ENCODE measurements around the gene MAZ.

MAZ gene

DNA sequence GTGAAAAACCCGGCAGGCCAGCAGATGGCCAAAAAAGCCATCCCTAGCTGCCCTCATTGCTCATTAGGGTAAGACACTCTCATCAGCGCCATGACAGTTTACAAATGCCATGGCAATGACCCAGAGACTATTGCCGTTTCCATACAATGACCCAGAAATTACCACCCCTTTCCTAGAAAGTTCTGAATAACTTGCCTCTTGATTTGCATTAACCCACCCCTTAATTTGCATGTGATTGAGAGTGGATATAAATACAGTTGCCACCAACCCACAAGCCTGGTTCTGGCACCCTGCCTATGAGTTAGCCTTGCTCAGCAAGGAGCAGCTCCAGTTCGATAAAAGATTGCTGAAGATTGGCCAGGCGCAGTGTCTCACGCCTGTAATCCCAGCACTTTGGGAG is 44.4 kb upstream of the MAZ start:
- H3K4me3 ChIP-seq (replicated peaks; ENCODE audit: low read depth, low read length): no peak overlapping the region
- TF ChIP-seq, protein P1, sequence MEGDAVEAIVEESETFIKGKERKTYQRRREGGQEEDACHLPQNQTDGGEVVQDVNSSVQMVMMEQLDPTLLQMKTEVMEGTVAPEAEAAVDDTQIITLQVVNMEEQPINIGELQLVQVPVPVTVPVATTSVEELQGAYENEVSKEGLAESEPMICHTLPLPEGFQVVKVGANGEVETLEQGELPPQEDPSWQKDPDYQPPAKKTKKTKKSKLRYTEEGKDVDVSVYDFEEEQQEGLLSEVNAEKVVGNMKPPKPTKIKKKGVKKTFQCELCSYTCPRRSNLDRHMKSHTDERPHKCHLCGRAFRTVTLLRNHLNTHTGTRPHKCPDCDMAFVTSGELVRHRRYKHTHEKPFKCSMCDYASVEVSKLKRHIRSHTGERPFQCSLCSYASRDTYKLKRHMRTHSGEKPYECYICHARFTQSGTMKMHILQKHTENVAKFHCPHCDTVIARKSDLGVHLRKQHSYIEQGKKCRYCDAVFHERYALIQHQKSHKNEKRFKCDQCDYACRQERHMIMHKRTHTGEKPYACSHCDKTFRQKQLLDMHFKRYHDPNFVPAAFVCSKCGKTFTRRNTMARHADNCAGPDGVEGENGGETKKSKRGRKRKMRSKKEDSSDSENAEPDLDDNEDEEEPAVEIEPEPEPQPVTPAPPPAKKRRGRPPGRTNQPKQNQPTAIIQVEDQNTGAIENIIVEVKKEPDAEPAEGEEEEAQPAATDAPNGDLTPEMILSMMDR (IDR thresholded peaks at IDR 0.05; ENCODE audit: insufficient read depth, low read length, poor library complexity, severe bottlenecking): no peak
- no peaks in the 10 kb centered on the region for H3K27me3 ChIP-seq (replicated peaks; ENCODE audit: control insufficient read depth, insufficient read depth, low read length)
- H3K36me3 ChIP-seq (ENCODE audit: control insufficient read depth, insufficient read depth, low read length): no peaks in the 10 kb centered on the region
- no peak for DNase-seq (ENCODE audit: extremely low read depth, insufficient read length)

- TF ChIP-seq, protein P1 (IDR thresholded peaks at IDR 0.05; ENCODE audit: insufficient read depth, low read length, poor library complexity, severe bottlenecking): no peak
- Histone ChIP-seq H3K27me3 (replicated peaks; ENCODE audit: control insufficient read depth, insufficient read depth, low read length) (no peaks in the 10 kb centered on the region), H3K4me3 (replicated peaks; ENCODE audit: low read depth, low read length) (no peak overlapping the region), H3K36me3 (ENCODE audit: control insufficient read depth, insufficient read depth, low read length) (no peaks in the 10 kb centered on the region)
- DNase-seq (ENCODE audit: extremely low read depth, insufficient read length): no peak
Observed at GRCh38 chr16:29763326-29763725, 43.0 kb upstream of the MAZ start.

DNA sequence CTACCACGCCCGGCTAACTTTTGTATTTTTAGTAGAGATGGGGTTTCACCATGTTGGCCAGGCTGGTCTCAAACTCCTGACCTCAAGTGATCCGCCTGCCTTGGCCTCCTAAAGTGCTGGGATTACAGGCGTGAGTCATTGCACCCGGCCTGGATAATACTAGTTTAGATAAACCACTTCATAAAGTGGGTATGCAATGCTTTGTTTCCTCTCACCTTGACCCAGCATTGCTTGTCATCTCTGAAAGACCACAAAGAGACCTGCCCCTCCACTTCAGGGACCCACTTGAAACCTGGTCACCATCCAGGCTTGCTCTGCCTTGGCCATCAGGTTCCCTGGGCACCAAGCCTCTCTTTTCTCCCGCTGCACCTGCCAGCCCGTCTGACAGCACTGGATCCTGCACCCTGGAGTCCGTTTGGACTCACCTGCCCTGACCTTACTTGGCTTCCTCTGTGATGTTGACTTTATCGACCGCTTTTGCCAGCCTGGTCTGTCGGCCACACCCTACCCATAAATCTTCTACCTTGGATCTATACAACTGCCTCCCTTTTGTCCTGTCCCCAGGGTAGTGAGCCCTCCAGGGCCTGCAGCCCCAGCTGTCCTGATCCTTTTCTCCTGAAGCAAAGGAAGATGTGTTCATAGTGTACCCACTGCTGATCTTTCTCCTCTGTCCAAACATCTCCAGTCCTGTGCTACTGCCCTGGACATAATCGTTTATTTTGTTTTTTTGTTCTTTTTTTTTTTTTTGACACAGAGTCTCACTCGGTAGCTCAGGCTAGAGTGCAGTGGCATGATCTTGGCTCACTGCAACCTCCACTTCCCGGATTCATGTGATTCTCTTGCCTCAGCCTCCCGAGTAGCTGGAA is 40.9 kb upstream of the MAZ start:
- no peak overlapping the region for H3K4me3 ChIP-seq (replicated peaks; ENCODE audit: low read depth, low read length)
- H3K27me3 ChIP-seq (replicated peaks; ENCODE audit: control insufficient read depth, insufficient read depth, low read length): no peaks in the 10 kb centered on the region
- DNase-seq (ENCODE audit: extremely low read depth, insufficient read length): no peak
- TF ChIP-seq, protein P1 (IDR thresholded peaks at IDR 0.05; ENCODE audit: insufficient read depth, low read length, poor library complexity, severe bottlenecking): no peak
- no peaks in the 10 kb centered on the region for H3K36me3 ChIP-seq (ENCODE audit: control insufficient read depth, insufficient read depth, low read length)

- TF ChIP-seq, protein P1 (IDR thresholded peaks at IDR 0.05; ENCODE audit: insufficient read depth, low read length, poor library complexity, severe bottlenecking): no peak
- H3K4me3 ChIP-seq (replicated peaks; ENCODE audit: low read depth, low read length): no peak overlapping the region
- no peaks in the 10 kb centered on the region for H3K36me3 ChIP-seq (ENCODE audit: control insufficient read depth, insufficient read depth, low read length)
- no peaks in the 10 kb centered on the region for H3K27me3 ChIP-seq (replicated peaks; ENCODE audit: control insufficient read depth, insufficient read depth, low read length)
- DNase-seq (ENCODE audit: extremely low read depth, insufficient read length): no peak
Observed at GRCh38 chr16:29766571-29766970, 39.8 kb upstream of the MAZ start.

- Histone ChIP-seq H3K36me3 (ENCODE audit: control insufficient read depth, insufficient read depth, low read length) (no peaks in the 10 kb centered on the region), H3K27me3 (replicated peaks; ENCODE audit: control insufficient read depth, insufficient read depth, low read length) (no peaks in the 10 kb centered on the region), H3K4me3 (replicated peaks; ENCODE audit: low read depth, low read length) (no peak overlapping the region)
- TF ChIP-seq, protein P1 (IDR thresholded peaks at IDR 0.05; ENCODE audit: insufficient read depth, low read length, poor library complexity, severe bottlenecking): no peak
- DNase-seq (ENCODE audit: extremely low read depth, insufficient read length): no peak
Observed at GRCh38 chr16:29767062-29767461, 39.3 kb upstream of the MAZ start.

All from GM06990 (cell line).